Stimulated activated CD8-positive, alpha-beta memory T cell treated with anti-CD3 and anti-CD28 coated beads, Interleukin-12 subunit alpha, Interleukin-12 subunit beta, amount 100 ng/mL, for 4 hours (primary cell): Measurements from ENCODE around the gene TCAP.
"Not testable (repeated sequence)": the region's sequence is repeated elsewhere in the genome, so short reads cannot be mapped to it uniquely, and the experiment has no call there.

Experiments used
- DNase-seq: peaks from one replicate; pipeline ENCODE4 v3.0.0-alpha.2; 2020; ENCODE audit warnings: low read depth

TCAP gene

DNA sequence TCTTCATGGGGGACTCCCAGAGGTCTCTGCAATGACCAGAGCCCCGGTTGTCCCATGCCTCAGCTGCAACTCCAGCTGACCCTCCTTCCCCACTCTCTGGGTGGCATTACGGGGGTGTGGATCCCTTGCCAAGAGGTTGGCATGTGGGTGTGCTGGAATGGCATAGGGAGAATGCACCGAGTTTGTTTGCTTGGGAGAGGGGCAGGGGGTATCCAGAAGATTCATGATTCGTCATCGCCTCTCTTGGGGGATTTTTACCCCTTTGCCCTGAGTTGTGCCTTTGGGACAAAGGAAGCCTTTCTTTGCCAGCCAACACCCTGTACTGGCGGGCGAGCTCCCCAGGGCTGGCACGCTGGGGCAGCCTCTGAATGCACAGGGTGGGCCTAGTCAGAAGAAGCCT, 41.2 kb downstream of the TCAP start:
- no peak for DNase-seq

DNA sequence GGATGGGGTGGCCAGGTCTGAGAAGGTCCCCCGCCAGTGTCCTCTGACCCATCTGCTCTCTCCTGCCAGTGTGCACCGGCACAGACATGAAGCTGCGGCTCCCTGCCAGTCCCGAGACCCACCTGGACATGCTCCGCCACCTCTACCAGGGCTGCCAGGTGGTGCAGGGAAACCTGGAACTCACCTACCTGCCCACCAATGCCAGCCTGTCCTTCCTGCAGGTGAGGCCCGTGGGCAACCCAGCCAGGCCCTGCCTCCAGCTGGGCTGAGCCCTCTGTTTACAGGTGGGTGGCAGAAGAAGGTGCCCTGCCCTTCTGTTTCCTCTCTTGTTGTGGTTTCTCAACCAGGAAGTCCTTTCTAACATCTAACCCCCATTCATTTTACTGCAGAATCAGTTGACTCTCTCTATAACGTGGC, 41.8 kb downstream of the TCAP start:
- DNase-seq, result no peak

DNA sequence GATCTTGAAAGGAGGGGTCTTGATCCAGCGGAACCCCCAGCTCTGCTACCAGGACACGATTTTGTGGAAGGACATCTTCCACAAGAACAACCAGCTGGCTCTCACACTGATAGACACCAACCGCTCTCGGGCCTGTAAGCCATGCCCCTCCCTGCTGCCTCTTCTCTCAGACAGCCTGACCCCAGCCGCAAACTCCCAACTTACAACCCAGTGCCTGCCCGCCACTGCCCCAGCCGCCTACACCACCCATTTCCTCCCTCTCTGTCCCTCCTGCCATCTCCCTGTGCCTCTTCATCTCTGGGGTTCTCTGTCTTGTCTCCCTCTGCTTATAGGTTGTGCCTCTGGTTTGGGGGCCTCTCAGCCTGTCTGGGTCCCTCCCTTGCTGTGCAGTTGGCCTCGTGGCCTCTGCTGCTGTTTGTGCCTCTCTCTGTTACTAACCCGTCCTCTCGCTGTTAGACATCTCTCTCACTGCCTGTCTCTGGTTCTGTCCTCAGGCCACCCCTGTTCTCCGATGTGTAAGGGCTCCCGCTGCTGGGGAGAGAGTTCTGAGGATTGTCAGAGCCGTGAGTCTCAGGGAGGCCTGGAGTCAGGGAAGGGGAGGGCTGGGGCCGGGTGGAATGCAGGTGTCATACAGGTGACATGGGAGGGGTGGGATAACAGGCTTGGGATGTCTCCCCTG, 44.3 kb downstream of the TCAP start:
- no peak for DNase-seq

DNA sequence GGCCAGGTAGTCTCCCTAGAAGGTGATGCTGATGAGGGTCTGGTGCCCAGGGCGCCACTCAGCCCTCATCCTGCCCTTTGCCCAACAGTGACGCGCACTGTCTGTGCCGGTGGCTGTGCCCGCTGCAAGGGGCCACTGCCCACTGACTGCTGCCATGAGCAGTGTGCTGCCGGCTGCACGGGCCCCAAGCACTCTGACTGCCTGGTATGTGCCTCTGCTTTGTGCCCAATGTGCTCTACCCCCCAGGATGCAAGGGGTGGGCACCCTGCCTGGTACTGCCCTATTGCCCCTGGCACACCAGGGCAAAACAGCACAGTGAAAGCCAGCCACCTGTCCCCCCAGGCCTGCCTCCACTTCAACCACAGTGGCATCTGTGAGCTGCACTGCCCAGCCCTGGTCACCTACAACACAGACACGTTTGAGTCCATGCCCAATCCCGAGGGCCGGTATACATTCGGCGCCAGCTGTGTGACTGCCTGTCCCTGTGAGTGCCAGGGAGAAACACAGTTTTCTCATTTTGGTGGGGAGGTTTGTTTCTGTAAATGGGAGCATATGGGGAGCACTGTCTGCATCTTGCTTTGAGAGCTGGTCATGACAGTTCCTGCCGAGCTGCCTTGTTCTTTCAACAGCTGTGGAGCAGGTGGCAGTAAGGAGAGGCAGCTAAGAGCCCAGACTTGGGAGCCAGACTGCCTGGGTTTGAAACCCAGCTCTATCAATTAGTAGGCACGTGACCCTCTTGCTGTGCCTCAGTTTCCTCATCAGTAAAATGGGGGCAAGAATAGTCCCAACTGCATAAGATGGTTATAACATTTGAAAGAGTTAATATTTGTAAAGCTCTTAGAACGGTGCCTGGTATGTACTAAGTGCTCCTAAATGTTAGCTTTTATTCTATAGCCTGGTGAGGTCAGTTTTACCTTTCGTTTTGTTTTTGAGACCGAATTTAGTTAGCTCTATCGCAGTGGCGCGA, 45.1 kb downstream of the TCAP start:
- no peak for DNase-seq

DNA sequence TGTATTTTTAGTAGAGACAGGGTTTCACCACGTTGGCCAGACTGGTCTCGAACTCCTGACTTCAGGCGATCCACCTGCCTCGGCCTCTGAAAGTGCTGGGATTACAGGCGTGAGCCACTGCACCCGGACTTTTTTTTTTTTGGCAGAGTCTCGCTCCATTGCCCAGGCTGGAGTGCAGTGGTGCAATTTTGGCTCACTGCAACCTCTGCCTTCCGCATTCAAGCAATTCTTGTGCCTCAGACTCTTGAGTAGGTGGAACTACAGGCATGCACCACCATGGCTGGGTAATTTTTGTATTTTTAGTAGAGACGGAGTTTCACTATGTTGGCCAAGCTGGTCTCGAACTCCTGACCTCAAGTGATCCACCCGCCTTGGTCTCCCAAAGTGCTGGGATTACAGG, 45.9 kb downstream of the TCAP start:
- DNase-seq, result not testable (repeated sequence)

DNA sequence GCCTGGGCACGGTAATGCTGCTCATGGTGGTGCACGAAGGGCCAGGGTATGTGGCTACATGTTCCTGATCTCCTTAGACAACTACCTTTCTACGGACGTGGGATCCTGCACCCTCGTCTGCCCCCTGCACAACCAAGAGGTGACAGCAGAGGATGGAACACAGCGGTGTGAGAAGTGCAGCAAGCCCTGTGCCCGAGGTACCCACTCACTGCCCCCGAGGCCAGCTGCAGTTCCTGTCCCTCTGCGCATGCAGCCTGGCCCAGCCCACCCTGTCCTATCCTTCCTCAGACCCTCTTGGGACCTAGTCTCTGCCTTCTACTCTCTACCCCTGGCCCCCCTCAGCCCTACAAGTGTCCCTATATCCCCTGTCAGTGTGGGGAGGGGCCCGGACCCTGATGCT, 46.7 kb downstream of the TCAP start:
- no peak for DNase-seq

DNA sequence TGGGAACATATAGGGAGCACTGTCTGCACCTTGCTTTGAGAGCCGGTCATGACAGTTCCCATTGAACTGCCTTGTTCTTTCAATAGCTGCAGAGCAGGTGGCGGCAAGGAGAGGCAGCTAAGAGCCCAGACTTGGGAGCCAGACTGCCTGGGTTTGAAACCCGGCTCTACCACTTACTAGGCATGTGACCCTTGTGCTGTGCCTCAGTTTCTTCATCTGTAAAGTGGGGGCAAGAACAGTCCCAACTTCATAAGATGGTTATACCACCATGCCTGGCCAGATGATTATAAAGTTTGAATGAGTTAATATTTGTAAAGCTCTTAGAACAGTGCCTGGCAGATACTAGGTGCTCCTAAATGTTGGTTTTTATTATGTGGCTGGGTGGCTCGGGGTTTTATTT, 49.1 kb downstream of the TCAP start:
- DNase-seq, result no peak

DNA sequence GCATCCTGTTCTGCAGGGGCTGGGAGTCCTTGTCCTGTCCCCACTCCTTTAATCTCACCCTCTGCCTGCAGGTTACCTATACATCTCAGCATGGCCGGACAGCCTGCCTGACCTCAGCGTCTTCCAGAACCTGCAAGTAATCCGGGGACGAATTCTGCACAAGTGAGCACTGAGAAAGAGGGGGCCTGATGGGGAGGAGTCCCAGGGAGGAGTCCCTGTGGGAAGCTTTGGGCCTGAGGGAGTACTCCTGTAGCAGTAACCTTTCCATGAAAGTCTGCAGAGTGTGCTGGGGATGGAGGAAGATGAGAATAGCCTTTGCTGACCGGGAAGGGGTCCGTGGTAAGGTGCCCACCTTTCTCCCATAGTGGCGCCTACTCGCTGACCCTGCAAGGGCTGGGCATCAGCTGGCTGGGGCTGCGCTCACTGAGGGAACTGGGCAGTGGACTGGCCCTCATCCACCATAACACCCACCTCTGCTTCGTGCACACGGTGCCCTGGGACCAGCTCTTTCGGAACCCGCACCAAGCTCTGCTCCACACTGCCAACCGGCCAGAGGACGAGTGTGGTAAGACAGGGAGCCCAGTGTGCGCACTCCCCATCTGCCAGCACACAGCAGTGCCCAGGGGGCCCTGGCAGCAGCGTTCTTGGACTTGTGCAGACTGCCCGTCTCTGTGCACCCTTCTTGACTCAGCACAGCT, 50.4 kb downstream of the TCAP start:
- DNase-seq, result no peak
